ENCODE measurements around the gene ZNF593OS.

The ZNF593OS gene

GRCh38 chr1:26171084-26172072, at the start of gene ZNF593OS:
ZNF593OS (minus strand) TSS chr1:26171832; CDS start chr1:26171661, 171 bp downstream.
- no peak for DNase-seq

- no peak for DNase-seq
Measured at GRCh38 chr1:26221094-26221493, 49.5 kb upstream of the ZNF593OS start.

GRCh38 chr1:26220199-26220912, 48.7 kb upstream of the ZNF593OS start:
- DNase-seq: no peak

GRCh38 chr1:26218906-26219494, 47.4 kb upstream of the ZNF593OS start:
- no peak for DNase-seq

- DNase-seq: no peak
Measured at GRCh38 chr1:26215246-26215645, 43.6 kb upstream of the ZNF593OS start.

GRCh38 chr1:26213335-26213905, 41.8 kb upstream of the ZNF593OS start:
- no peak for DNase-seq

- DNase-seq: no peak
Measured at GRCh38 chr1:26212726-26213125, 41.1 kb upstream of the ZNF593OS start.

GRCh38 chr1:26210147-26210870, 38.7 kb upstream of the ZNF593OS start:
- no peak for DNase-seq

- no peak for DNase-seq
Measured at GRCh38 chr1:26203642-26204318, 32.1 kb upstream of the ZNF593OS start.

- DNase-seq: no peak
Measured at GRCh38 chr1:26200413-26200812, 28.8 kb upstream of the ZNF593OS start.

- DNase-seq: no peak
Measured at GRCh38 chr1:26197813-26198212, 26.2 kb upstream of the ZNF593OS start.

GRCh38 chr1:26197301-26197700, 25.7 kb upstream of the ZNF593OS start:
- no peak for DNase-seq

GRCh38 chr1:26195805-26196204, 24.2 kb upstream of the ZNF593OS start:
- no peak for DNase-seq

- no peak for DNase-seq
Measured at GRCh38 chr1:26191739-26192138, 20.1 kb upstream of the ZNF593OS start.

GRCh38 chr1:26190373-26190987, 18.8 kb upstream of the ZNF593OS start, which contains the start of gene CATSPER4:
CATSPER4 (plus strand) TSS chr1:26190602; CDS start chr1:26190628, 26 bp downstream.
- no peak for DNase-seq

- no peak for DNase-seq
Measured at GRCh38 chr1:26189751-26190275, 18.2 kb upstream of the ZNF593OS start.

- no peak for DNase-seq
Measured at GRCh38 chr1:26189331-26189730, 17.7 kb upstream of the ZNF593OS start.

GRCh38 chr1:26188477-26188876, 16.8 kb upstream of the ZNF593OS start:
- no peak for DNase-seq

GRCh38 chr1:26187882-26188281, 16.2 kb upstream of the ZNF593OS start:
- no peak for DNase-seq

GRCh38 chr1:26184883-26185282, 13.3 kb upstream of the ZNF593OS start:
- DNase-seq: no peak

GRCh38 chr1:26184086-26184485, 12.5 kb upstream of the ZNF593OS start:
- no peak for DNase-seq

Measured in activated CD8-positive, alpha-beta memory T cell treated with anti-CD3 and anti-CD28 coated beads, Interleukin-2, amount 50 U/mL, for 4 hours (primary cell).